Globus pallidus (tissue), 1 donor: Measurements from ENCODE around the gene NTM.
"Not testable (repeated sequence)": the region's sequence is repeated elsewhere in the genome, so short reads cannot be mapped to it uniquely, and the experiment has no call there.

Experiments used
- DNase-seq: peaks from one replicate; pipeline ENCODE4 v3.0.0-alpha.2; 2015; ENCODE audit warnings: low spot score

Gene NTM

DNA sequence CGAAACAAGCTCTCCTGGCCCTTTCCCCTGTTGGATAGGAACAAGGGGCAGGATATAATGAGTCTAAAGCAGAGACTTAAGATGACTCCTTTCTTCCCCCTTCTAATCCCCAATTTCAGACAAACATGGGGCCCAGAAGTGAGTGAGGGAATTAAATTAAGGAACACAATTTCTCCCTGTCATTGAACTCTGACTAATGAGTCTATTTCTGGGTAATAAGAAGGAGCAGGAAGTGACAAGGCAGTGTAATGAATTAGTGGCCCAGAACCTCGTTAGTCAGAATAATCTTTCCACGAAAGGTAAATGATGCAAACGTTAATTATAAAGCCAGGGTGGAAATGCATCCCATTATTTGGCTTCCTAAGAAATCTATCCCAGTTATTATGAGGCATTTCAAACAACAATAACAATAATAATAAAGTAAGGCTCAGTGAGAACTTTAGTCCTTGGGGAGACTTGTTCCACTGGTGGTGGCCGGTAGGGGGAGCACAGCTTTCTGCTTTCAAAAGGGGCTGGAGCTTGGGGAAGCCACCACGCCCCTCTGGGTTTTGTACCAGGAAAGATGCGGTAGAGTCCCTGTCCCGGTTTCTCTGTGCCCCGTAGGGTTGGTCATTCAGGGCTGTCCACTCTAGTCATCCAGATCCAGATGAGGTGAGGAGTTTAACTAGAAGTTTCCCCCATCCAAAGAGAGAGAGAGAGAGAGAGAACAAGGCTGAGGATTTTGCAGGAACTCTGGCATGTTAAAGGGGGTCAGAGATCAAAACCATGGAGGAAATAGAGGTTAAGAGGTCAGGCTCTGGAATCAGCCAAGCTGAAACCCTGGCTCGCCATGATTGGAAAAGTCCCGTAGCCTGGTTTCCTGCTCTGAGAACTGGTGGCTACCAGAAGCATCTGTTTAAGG is 298.3 kb downstream of the NTM start:
- peak; percentile 80 for DNase-seq

- no peak for DNase-seq
Observed at GRCh38 chr11:131669401-131669780, 299.0 kb downstream of the NTM start.

- no peak for DNase-seq
Observed at GRCh38 chr11:131670876-131671275, 300.5 kb downstream of the NTM start.

GRCh38 chr11:131671320-131671719 is 300.9 kb downstream of the NTM start:
- DNase-seq = no peak

DNA sequence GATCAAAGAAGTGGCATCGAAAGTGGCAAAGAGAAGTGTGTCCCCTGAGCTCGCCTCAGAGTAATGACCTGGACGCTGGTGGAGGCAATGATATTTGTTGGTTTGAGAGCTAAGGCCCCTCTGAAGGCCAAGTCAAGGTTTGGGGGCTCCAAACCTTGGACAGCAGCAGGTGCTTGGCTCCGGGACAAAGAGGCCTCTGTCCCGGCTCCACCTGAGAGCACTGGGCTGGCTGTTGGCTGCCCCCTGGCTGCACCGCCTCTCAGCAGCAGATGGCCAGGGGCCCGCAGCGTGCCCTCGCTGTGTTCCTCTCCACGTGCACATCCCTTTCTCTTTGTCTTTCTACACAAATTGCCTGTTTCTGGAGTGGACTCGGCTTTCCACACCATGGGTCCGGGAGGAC is 301.3 kb downstream of the NTM start:
- no peak for DNase-seq

DNA sequence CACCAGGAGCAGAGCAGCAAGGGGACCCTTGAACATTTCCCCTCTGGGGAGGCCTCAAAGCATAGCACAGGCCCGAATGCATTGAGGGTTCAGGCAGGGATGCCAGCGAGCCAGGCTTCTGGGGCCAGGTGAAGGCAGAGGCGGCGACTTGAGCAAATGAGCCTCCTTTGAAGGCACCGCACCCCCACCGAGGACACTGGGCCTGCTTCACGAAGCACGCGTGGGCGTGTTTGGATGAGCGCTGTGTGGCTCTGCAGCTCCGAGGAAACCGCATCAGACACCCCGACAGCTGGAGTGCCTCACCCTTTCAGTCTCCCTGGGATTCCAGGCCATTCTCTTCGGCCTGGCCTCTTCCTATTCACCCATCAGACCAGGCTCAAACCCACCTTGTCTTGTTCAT is 301.8 kb downstream of the NTM start:
- DNase-seq = no peak

- peak; percentile 87 for DNase-seq
Observed at GRCh38 chr11:131674051-131674755, 303.8 kb downstream of the NTM start.

DNA sequence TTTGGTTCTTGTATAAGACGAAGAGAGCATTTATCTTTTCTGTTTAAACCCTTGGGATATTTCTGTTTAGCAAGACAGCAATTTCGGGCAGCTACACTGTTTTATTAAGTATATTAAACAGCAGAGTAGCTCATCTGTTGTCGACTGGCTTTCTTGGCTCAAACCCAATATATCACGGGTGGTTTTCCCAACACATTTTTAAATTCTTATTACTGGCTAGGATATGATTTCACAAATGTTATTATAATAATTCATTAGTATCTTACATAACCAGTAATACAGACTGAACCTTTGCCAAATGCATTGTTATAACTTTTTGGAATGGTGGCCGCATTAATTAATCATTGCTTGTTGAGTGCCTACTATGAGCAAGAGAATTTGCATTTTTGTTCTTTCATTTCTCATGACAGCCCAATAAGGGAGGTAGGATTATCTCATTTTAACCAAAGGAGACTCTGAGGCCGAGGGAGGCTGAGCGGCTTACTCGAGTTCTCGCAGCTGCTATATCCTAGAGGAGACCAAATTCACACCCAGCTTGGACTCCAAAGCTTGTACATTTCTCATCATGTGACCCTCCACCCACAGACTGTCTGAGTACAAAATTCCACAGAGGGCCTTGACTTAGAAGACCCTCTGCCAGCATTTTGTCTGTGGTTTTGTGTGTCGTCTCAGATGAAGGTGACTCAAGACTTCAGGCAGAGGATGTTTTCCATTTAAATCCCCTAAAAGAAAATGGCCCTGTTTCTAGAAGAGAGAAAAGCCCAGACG is 304.9 kb downstream of the NTM start:
- no peak for DNase-seq

DNA sequence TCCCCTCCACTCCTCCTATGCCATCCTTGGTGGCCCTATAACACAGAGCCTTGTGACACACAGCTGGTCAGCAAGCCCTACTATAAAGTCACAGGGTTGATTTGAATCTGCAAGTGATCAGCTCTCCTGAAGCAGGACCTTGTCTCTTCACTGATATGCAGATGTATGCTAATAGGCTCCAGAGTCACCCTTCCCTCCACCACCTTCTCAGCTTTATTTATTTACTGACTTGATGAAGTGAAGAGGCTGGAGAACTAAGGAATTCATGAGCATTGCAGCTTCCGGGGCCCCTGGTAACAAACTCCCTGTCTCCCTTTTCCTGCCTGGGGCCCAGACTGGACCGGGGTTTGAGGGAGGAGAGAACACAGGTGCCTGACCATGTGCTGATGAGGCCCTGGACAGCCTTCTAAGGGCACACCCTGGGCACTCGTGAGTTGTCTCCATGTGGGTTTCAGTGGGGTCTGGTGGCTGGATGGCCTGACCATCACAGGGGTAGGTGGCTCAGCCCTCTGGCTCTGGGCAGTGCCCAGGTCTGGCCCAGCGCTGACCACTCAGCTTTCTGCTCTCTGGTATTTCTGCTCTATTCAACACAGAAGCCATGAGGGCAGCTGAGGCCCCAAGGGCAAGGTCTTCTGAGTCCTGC is 307.5 kb downstream of the NTM start:
- DNase-seq = no peak

- DNase-seq = no peak
Observed at GRCh38 chr11:131678658-131679340, 308.4 kb downstream of the NTM start.

DNA sequence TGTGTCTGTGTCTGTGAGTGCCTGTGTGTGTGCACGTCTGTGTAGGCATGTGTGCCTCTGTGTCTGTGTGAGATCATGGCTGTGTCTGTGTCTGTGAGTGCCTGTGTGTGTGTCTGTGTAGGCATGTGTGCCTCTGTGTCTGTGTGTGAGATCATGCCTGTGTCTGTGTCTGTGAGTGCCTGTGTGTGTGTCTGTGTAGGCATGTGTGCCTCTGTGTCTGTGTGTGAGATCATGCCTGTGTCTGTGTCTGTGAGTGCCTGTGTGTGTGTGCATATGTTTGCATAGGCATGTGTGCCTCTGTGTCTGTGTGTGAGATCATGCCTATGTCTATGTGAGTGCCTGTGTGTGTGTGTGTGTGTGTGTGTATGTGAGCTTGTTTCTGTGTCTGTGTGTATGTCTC is 310.0 kb downstream of the NTM start:
- not testable (repeated sequence) for DNase-seq

GRCh38 chr11:131681920-131682319 is 311.5 kb downstream of the NTM start:
- DNase-seq = no peak

- DNase-seq = no peak
Observed at GRCh38 chr11:131682373-131683015, 312.1 kb downstream of the NTM start.

DNA sequence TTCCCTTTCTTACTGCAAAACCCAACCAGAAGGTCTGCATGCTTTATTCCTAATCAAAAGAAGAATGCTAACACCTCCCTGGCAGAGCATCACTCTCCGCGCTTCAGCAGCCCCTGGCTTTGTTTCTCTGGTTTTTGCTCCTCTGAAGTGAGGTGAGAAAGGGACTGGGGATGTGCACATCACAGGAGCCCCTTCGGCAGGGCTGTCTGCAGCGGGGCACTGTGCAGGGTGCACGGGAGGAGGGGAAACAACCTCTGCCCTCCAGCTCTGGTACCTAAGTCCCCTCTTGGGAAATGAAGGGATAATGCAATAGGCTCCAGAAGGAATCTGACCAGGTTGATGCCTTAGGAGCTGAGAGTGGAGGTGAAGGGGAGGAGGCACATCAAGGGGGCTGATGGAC is 312.7 kb downstream of the NTM start:
- no peak for DNase-seq

DNA sequence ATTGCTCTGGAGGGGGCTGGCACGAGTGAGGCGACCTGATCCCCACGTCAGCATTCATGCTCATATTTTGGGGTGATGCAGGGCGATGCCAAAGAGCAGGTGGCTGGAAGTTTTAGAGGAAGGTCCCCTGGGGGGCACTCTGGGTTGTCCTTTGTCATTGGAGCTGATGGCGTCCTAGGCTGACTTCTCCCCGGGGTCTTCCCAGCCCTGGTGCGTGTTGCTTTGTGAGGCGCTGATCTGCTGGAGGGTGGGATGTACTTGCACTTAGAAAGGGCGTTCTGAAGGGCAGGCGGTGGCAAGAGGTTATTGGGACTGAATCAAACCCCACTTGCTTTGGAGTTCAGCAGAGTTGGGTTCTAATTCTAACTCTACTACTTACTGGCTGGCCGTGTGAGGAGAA is 313.3 kb downstream of the NTM start:
- DNase-seq = no peak

DNA sequence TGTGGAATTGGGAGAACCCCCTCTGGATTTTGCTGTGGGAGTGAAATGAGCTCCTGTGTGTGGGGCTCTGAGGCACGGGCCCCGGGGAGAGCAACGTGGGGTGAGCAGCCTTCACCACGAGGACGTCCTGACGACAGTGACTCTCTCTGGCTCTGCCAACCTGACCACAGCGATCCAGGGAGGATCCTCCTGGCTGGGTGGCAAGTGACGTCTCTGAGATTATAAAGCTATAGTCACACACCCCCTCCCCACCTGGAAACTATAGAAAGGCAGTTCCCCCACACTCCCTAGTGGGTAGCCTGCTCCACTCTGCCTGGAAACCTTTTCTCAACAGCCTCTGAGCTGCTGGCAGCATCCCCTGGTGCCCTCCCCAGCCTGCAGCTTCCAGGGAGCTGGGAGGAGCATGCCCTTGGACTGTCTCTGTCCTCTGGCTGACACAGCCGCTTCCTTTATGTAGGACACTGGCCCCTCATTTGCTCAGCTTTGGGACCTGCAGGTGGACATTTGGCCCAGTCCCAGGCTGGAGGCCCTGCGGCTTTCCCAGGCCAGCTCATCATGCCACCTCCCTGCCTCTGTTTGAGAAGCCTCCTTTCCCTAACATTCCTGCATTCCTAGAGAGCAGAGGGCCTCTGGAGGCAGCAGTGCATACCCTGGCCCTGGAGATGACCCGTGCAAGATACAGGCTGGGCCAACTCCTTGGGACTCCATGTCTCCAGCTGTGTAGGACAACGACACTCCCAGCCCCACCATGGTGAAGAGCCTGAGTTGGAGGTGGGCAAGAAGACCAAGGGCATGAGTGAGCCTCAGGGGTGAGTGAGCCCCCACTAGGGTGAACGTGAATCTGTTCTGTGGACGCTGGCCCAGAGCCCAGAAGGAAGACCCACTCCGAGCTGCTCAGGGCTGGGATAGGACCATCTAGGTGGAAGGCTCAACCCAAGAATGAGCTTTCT is 314.0 kb downstream of the NTM start:
- no peak for DNase-seq

- DNase-seq = no peak
Observed at GRCh38 chr11:131685206-131685605, 314.8 kb downstream of the NTM start.

DNA sequence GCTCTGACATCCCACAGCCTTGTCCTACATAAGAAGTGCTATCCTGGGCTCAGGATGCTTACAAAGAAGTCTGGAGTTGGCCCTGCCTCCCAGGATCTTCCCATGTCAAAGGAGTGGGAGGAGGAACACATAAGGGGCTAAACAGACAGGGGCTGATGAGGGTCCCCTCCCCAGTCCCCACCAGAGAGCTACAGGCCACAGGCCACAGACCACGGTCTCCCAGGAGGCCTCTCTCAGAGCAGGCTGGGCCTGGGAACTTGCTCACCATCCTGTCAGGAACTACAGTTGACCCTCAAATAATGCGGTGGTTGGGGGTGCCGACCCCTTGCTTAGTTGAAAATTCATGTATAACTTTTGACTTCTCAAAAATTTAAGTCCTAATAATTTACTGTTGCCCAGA is 315.5 kb downstream of the NTM start:
- no peak for DNase-seq

DNA sequence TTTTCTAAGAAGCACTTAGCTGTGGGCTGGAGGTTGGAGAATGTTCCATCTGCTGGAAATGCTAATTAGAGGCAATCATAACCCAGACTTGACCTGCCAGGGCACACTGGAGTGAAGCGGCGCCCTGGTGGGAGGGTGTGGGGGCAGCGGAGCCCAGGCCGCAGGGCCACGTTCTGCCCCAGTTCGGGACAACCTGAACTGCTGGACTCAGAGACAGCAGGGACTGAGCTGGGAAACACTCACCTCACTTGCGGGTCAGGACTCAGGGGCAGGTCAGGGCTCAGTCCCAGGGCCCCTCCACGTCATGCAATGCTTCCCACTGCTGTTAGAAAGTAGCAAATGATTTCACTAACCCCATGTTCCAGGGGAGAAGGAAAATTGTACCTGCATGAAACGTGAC is 316.4 kb downstream of the NTM start:
- no peak for DNase-seq
